Measurements from ENCODE around the gene TXNRD2.
"Not testable (repeated sequence)": the region's sequence is repeated elsewhere in the genome, so short reads cannot be mapped to it uniquely, and the experiment has no call there.

TXNRD2 gene

GRCh38 chr22:19885841-19886592 lies 55.6 kb downstream of the TXNRD2 start:
- DNase-seq = no peak

GRCh38 chr22:19884954-19885751 lies 56.5 kb downstream of the TXNRD2 start:
- peak; percentile 32 for DNase-seq

GRCh38 chr22:19884161-19884953 lies 57.3 kb downstream of the TXNRD2 start:
- DNase-seq = no peak

- DNase-seq = not testable (repeated sequence)
Observed at GRCh38 chr22:19883446-19883845, 58.2 kb downstream of the TXNRD2 start.

- no peak for DNase-seq
Observed at GRCh38 chr22:19882446-19883381, 58.9 kb downstream of the TXNRD2 start.

GRCh38 chr22:19880786-19881569 lies 60.6 kb downstream of the TXNRD2 start:
- DNase-seq = no peak

- no peak for DNase-seq
Observed at GRCh38 chr22:19879992-19880785, 61.4 kb downstream of the TXNRD2 start.

GRCh38 chr22:19879643-19879991 lies 62.0 kb downstream of the TXNRD2 start:
- DNase-seq = no peak

GRCh38 chr22:19879246-19879570 lies 62.4 kb downstream of the TXNRD2 start:
- no peak for DNase-seq

GRCh38 chr22:19878461-19879245 lies 63.0 kb downstream of the TXNRD2 start:
- DNase-seq = no peak

GRCh38 chr22:19877626-19878339 lies 63.8 kb downstream of the TXNRD2 start:
- DNase-seq = no peak

GRCh38 chr22:19876941-19877625 lies 64.5 kb downstream of the TXNRD2 start:
- no peak for DNase-seq

GRCh38 chr22:19876314-19876940 lies 65.2 kb downstream of the TXNRD2 start:
- no peak for DNase-seq

GRCh38 chr22:19875531-19876313 lies 65.9 kb downstream of the TXNRD2 start:
- no peak for DNase-seq

- no peak for DNase-seq
Observed at GRCh38 chr22:19875061-19875530, 66.5 kb downstream of the TXNRD2 start.

- DNase-seq = peak; percentile 57
Observed at GRCh38 chr22:19874307-19875060, 67.1 kb downstream of the TXNRD2 start.
